ENCODE data around the gene IER2. TPM values are rescaled to one million over a fixed set of nuclear protein-coding genes. Genes with fewer than 3 reads are reported as not detected.

Gene IER2
- total and polyA plus RNA-seq, 12 donors: 19.2 to 54.6 (median 36.0) TPM

- DNase-seq (peak; percentile 86 to 91), ATAC-seq (peak in 7 of 8 donors; percentile 5 to 29 (median 10))
- intact Hi-C loops (cut with DNase I): loop anchor here in 4 of 10 donors (1.0 to 10.0 kb wide), 4 partner anchors 9 to 689 kb away; partner anchors contain the start of gene JUNB (in 1 of the 4)
- TF ChIP-seq CTCF (IDR thresholded peaks at IDR 0.05): no peak
- Histone ChIP-seq H3K36me3 (peaks cover 0 to 11% (median 0%) of the 10 kb centered on the region in 9 donors), H3K9me3 (no peaks in the 10 kb centered on the region), H3K27me3 (no peaks in the 10 kb centered on the region), H3K4me1 (peaks cover 0 to 43% (median 25%) of the 10 kb centered on the region in 9 donors), H3K4me3 (peak overlapping the region; percentile 64 to 100 (median 88)), H3K27ac (peak overlapping the region; percentile 86 to 100 (median 98))
- 11 to 18% methylated on average over 51 to 55 of the region's 55 CpGs for WGBS, 2 donors
These were observed 5.5 kb downstream of the IER2 start for GRCh38 chr19:13155472-13156359.

- intact Hi-C loops (cut with DNase I): loop anchor here in 5 of 10 donors (5.0 to 10.0 kb wide), 4 partner anchors 48 to 685 kb away; partner anchors contain the start of gene JUNB (in 1 of the 5)
- 96 to 98% methylated on average over 3 of the region's 3 CpGs for WGBS, 2 donors
These were observed 9.5 kb downstream of the IER2 start for GRCh38 chr19:13159713-13160112.

GRCh38 chr19:13160557-13160956 lies 10.3 kb downstream of the IER2 start:
- Histone ChIP-seq H3K4me1 (peaks cover 13 to 82% (median 52%) of the 10 kb centered on the region in 9 donors), H3K4me3 (no peak overlapping the region), H3K9me3 (no peaks in the 10 kb centered on the region), H3K36me3 (no peaks in the 10 kb centered on the region), H3K27me3 (no peaks in the 10 kb centered on the region), H3K27ac (peak overlapping the region in 3 of 10 donors; percentile 30 to 99 (median 98))
- 90 to 100% methylated on average over 1 of the region's 1 CpG for WGBS, 2 donors
- no peak for TF ChIP-seq CTCF (IDR thresholded peaks at IDR 0.05)
- DNase-seq (no peak), ATAC-seq (no peak)
- intact Hi-C loops (cut with DNase I): loop anchor here in 2 of 10 donors (10.0 kb wide), 2 partner anchors 186 to 684 kb away; no protein-coding TSS in a partner anchor

More at GRCh38 chr19:13159713-13160112, 9.5 kb downstream of the IER2 start:
- DNase-seq: no peak
- peaks cover 10 to 82% (median 52%) of the 10 kb centered on the region in 9 donors for H3K4me1 ChIP-seq
- H3K4me3 ChIP-seq: no peak overlapping the region
- no peak for ATAC-seq
- peak overlapping the region in 1 of 10 donors; percentile 99 for H3K27ac ChIP-seq
- H3K9me3 ChIP-seq: no peaks in the 10 kb centered on the region
- H3K36me3 ChIP-seq: no peaks in the 10 kb centered on the region
- no peak for TF ChIP-seq CTCF (IDR thresholded peaks at IDR 0.05)
- no peaks in the 10 kb centered on the region for H3K27me3 ChIP-seq
